Brain microvascular endothelial cell (primary cell): ENCODE results near the gene PSEN1.

Experiments used
- DNase-seq: peaks from one replicate; pipeline ENCODE4 v3.0.0-alpha.2; 2020
- H3K27ac ChIP-seq: fragments of 250-450 bp; sonication (Bioruptor Pico); 2 replicates; pipeline ENCODE4 v1.5.1; 2020; ENCODE audit warnings: mild to moderate bottlenecking, moderate library complexity
- H3K27me3 ChIP-seq: fragments of 250-450 bp; sonication (Bioruptor Pico); replicated peaks from 2 replicates; pipeline ENCODE4 v1.5.1; 2020; ENCODE audit warnings: mild to moderate bottlenecking
- H3K36me3 ChIP-seq: fragments of 250-450 bp; sonication (Bioruptor Pico); replicated peaks from 2 replicates; pipeline ENCODE4 v1.5.1; 2020; ENCODE audit warnings: mild to moderate bottlenecking
- H3K4me3 ChIP-seq: 2 replicates; pipeline ENCODE4 v1.5.1; 2011; ENCODE audit warnings: low read depth, mild to moderate bottlenecking, control low read depth, low read length, moderate library complexity
- in situ Hi-C: cut with HindIII; loops from 2 replicates; pipeline ENCODE4 v1.10.0; 2017; ENCODE audit warnings: low sequenced_read_pairs, low pct_ligation_motif_present
- TF ChIP-seq, protein P1 (sequence below): IDR thresholded peaks from 2 replicates; pipeline ENCODE4 v1.5.1; 2011; ENCODE audit warnings: low read depth, mild to moderate bottlenecking, moderate library complexity, low read length, control low read depth, inconsistent platforms; ENCODE audit errors: missing control alignments

PSEN1 gene

DNA sequence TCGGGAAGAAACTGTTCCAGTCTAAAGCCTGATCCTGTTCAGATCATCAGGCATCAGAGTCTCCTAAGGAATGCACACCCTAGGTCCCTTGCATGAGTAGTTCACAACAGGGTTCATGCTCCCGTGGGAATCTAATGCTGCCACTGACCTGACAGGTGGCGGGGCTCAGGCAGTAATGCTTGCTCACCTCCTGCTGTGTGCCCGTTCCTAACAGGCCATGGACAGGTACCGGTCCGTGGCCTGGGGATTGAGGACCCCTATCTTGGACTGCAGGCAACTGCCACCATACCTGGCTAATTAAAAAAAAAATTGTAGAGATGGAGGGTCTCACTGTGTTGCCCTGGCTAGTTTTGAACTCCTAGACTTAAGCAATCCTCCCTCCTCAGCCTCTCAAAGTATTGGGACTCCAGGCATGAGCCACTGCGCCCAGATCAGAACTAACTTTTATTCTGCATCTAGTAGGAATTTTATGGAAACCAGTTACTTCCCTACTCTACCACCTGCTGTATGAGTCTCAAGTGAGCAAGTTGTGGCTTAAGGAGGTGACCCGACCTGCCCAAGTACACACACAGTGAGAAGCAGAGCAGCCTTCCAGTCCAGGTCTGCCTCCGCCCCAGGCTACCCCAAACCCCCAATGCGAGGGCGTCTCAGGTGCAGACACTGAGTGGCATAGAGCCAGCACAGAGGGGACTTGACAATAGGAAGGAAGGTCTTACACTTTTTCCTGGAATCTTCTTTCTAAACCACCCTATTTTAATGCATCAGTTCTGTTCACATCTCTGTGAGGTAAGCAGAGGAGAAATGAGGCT is 98.5 kb downstream of the PSEN1 start:
- H3K36me3 ChIP-seq = no peaks in the 10 kb centered on the region
- TF ChIP-seq, protein P1, sequence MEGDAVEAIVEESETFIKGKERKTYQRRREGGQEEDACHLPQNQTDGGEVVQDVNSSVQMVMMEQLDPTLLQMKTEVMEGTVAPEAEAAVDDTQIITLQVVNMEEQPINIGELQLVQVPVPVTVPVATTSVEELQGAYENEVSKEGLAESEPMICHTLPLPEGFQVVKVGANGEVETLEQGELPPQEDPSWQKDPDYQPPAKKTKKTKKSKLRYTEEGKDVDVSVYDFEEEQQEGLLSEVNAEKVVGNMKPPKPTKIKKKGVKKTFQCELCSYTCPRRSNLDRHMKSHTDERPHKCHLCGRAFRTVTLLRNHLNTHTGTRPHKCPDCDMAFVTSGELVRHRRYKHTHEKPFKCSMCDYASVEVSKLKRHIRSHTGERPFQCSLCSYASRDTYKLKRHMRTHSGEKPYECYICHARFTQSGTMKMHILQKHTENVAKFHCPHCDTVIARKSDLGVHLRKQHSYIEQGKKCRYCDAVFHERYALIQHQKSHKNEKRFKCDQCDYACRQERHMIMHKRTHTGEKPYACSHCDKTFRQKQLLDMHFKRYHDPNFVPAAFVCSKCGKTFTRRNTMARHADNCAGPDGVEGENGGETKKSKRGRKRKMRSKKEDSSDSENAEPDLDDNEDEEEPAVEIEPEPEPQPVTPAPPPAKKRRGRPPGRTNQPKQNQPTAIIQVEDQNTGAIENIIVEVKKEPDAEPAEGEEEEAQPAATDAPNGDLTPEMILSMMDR = no peak
- H3K27ac ChIP-seq = no peak overlapping the region
- peaks cover 13% of the 10 kb centered on the region for H3K27me3 ChIP-seq
- in situ Hi-C loops = no loop called here
- DNase-seq = no peak
- H3K4me3 ChIP-seq = no peak overlapping the region

DNA sequence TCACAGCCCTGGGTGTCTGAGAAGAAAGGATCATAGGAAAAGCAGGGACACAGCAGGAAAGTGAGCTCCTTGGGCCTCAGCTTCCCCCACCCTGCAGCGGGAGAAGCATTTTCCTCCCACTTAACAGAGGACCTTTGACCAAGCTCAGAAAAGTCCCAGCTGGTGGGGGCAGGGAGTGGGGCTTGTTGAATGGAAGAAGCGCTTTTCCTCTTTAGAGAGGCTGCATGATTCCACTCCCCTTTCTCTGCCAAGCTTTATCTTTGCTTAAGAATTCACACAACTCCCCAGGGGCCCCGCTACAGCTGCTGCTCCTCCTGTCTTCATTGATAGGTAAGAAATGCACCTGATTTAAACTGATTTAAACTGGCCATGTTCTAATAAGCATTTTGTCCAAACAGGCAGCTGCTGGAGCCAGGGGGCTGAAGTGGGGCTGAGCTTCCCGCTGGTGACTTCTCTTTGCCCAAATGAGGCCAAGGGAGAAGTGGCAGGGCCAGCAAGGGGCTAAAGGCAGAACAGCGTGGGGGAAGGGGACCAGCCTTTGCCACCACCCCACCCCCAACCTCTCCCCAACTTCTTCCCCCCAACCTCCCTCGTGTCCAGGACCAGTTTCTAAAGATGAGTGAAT is 99.3 kb downstream of the PSEN1 start:
- TF ChIP-seq, protein P1 = no peak
- H3K36me3 ChIP-seq = no peaks in the 10 kb centered on the region
- no peak overlapping the region for H3K4me3 ChIP-seq
- no peak for DNase-seq
- peaks cover 13% of the 10 kb centered on the region for H3K27me3 ChIP-seq
- in situ Hi-C loops = no loop called here
- H3K27ac ChIP-seq = no peak overlapping the region

DNA sequence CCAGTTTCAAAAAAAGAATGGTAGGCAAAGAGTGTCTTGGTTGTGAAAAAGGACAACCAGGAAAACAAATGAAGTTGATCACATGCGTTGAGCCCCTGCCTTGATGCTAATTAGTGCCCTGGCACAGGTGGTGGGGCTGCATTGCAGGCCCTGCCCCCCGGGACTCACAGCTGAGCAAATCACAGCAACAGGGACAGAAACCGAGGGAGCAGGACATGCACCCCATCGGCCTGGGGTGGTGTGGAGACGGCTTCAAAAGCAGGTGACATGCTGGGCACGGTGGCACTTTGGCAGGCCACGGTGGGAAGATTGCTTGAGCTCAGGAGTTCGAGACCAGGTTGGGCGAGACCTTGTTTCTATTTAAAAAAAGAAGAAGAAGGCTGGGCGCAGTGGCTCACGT is 99.8 kb downstream of the PSEN1 start:
- TF ChIP-seq, protein P1 = no peak
- Histone ChIP-seq H3K27ac (no peak overlapping the region), H3K36me3 (no peaks in the 10 kb centered on the region), H3K27me3 (peaks cover 13% of the 10 kb centered on the region), H3K4me3 (no peak overlapping the region)
- DNase-seq = no peak
- in situ Hi-C loops = no loop called here

DNA sequence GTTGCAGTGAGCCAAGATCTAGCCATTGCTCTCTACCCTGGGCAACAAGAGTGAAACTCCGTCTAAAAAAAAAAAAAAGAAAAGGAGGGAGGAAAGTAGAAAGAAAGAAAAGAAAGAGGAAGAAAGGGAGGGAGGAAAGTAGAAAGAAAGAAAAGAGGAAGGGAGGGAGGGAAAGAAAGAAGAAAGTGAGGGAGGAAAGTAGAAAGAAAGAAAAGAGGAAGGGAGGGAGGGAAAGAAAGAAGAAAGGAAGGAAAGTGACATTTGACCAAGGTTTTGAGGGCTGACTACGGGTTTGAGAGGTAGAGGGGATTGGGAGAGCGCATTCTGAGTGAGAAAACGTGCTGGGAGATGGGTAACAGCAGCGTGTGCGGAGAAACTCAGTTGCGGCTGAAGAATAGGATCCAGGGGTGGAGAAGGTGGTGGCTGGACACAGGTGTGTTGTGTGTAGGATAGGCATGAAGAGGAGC is 100.5 kb downstream of the PSEN1 start:
- H3K4me3 ChIP-seq = no peak overlapping the region
- in situ Hi-C loops = no loop called here
- DNase-seq = no peak
- TF ChIP-seq, protein P1 = no peak
- peaks cover 13% of the 10 kb centered on the region for H3K27me3 ChIP-seq
- no peaks in the 10 kb centered on the region for H3K36me3 ChIP-seq
- no peak overlapping the region for H3K27ac ChIP-seq

DNA sequence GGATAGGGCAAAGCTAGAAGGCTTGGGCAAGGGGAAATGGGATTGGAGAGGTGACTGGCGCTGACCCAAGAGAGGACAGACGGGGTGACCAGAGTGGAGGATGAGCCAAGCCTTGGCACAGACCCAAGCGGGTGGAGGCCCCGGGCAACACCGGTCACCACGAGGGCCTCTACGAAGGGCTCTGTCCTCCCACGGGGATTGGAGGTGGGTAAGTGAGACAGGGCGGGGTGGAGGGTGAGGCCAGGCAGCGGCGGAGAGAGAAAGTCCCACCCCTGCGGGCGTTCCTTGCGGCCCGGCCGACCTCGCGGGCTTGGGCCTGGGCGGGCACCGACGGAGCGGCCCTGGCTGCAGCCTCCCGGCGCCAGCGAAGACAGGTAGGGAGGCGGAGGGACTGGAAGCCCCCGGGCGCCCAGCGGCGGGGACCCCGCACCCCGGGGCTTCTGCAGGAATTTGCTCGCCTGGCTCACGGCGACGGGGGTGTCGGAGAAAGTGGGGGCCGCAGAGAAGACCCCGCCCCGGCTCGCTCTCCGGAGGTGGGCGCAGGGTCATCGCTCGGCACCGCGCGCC is 101.0 kb downstream of the PSEN1 start, which contains the start of gene PAPLN:
PAPLN (plus strand) TSS at position 288 of the 567 bp plus-strand sequence. CDS start 2,273 bp downstream, outside the sequence.
- Histone ChIP-seq H3K4me3 (peak within 1 kb of the TSS; percentile 49), H3K27ac (no peak within 1 kb of the TSS), H3K36me3 (no peaks in the 10 kb centered on the region), H3K27me3 (peaks cover 13% of the 10 kb centered on the region)
- TF ChIP-seq, protein P1 = no peak
- in situ Hi-C loops = no loop called here
- DNase-seq = no peak
